Muscle of arm (tissue), 14 donors: ENCODE results near the gene REG3G. TPM values are rescaled to one million over a fixed set of nuclear protein-coding genes. Genes with fewer than 3 reads are reported as not detected.

Experiments
- DNase-seq: peaks from one replicate; pipeline ENCODE4 v3.0.0-alpha.2; 2013
- long read RNA-seq, 11 donors: transcript quantifications; one replicate each; lab custom pipeline, GENCODE V29; 2026
- polyA plus RNA-seq, 12 donors: library from polyadenylated mRNA; unstranded; fragments of 120-200 nt; gene quantifications; one replicate each; pipeline ENCODE4 v1.2.1, GENCODE V29; 2013; ENCODE audit not compliant: insufficient read length in 12 of 12

Gene REG3G
- not detected for polyA plus RNA-seq
- long read RNA-seq, donor 1: 0 reads
- long read RNA-seq, donor 2: 0 reads
- long read RNA-seq, donor 3: 0 reads
- long read RNA-seq, donor 4: 0 reads
- long read RNA-seq, donor 5: 0 reads
- long read RNA-seq, donor 6: 0 reads
- long read RNA-seq, donor 7: 0 reads
- long read RNA-seq, donor 8: 0 reads
- long read RNA-seq, donor 9: 0 reads
- long read RNA-seq, donor 10: 0 reads
- long read RNA-seq, donor 11: 0 reads

DNA sequence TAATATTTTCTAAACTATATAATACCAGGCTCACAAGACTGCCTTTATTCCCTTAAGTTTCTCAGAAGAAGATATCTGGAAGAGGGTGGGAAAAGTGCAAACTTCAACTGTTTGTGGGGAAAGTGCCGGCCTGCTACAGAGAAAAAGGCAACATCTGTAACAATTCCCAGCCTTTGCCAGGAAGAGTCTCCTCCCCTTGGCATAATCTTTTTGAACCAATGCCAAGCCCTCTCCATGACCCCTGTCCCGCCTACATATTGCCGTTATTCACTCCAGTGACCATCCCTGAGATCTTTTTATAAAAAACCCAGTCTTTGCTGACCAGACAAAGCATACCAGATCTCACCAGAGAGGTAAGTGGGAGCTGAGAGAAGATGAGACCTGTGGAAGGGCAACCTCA, at the start of gene REG3G:
Gene REG3G (plus strand): TSS at position 282 of the 400 bp plus-strand sequence. CDS start 392 bp downstream, outside the sequence.
- DNase-seq: no peak

DNA sequence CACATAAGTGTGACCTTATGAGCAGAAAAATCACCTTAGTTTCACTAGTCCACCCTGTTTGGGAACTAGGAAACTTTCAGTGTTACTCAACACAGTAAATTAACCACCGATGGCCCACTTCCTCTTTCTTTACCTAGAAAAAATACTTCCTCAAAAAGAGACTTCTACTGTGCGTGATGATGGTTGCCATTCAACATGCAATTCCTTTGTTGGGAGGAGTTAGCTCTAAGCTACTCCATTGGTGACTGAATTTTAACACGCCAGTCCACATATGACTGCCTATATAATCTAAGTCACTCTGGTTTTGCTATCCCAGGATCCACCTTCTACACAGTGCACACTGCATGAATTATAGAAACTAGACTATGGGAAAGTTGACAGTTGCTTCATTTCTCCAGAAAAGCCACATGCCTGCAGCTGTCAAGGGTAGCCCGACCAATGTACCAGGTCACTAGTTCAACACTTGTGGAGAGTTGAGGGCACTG, 47.8 kb upstream of the REG3G start:
- no peak for DNase-seq

DNA sequence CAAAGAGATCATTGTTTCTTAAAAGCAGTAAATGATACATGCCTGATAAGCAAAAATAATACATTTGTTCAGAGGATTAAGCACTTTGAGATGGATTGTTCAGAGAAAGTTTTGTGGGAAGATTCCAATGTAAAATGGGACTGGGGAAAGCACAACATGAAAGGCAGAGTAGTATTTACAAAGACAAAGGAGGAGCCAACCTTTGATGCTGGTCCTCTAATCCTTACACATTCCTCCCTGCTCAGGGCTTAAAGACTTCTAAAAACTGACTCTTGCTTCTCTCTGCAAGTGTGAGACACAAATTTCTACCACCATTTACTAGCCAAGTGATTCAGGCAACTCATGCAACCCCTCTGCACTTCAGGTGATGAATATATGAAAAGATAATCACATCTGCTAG, 47.2 kb upstream of the REG3G start:
- no peak for DNase-seq

DNA sequence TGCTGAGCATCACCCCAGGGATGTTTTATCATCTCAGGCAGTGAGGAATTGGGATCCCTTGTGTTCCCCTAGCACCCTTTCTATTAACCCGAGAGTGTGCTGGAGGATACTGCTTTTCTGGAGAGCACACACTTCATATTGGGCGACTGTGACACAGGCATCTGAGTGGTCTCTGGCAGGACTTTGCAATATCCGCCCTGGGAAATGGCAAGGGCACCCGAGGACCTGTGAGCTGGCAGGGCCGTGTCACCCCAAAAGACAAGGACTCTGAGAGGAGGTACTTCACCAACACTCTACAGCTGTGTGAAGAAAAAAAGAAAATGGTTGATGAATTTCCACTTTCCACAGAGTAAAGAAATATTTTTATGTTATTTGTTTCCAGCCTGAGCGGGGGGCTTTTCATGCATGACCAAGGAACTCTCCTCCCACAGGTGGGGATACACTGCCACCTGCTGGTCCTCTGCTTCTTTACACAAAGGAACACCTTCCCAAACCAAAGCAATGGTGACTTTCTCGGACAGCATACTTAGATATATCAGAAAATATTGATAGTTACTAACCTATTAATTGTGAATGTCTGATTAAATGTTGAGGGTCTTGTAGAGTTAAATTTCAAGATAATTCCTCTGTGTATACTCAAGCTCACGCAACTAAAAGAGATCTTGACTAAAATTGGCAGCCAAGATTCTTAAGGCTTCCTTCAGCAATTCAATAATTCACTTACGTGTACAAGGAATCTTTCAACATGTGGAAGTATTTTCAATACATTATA, 45.9 kb upstream of the REG3G start:
- peak; percentile 84 for DNase-seq

DNA sequence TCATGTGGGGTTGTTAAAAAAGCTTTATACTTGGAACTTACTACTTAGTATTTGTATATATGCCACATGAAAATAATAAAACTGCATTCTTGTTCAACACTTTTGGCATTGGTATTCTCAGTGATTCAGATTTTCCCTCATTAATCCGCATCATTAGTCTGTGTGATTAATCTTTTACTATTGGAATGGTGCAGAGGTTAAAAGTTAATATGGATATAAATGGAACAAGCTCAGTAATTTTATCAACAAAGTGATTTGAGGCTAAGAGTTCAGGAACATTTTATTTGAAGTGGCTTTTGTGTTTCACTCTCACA, 45.4 kb upstream of the REG3G start:
- DNase-seq: peak; percentile 43

DNA sequence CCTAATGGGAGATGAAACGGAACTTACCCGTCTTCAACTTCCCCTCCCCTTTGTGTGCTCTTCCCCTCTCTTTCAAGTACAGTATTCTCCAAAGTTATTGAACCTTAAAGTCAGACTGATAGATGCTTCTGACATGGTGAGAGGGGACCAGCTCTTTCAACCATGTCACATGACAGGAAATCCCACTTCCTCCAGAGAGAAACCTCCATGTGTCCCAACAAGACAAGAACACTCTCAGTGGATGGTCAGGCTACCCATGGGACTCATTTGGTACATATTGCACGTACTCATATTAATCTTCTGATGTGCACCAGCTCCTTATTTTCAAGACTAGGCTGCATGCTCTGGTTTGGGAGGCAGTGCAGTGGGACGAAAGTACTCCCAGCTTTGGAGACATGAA, 44.6 kb upstream of the REG3G start:
- no peak for DNase-seq

DNA sequence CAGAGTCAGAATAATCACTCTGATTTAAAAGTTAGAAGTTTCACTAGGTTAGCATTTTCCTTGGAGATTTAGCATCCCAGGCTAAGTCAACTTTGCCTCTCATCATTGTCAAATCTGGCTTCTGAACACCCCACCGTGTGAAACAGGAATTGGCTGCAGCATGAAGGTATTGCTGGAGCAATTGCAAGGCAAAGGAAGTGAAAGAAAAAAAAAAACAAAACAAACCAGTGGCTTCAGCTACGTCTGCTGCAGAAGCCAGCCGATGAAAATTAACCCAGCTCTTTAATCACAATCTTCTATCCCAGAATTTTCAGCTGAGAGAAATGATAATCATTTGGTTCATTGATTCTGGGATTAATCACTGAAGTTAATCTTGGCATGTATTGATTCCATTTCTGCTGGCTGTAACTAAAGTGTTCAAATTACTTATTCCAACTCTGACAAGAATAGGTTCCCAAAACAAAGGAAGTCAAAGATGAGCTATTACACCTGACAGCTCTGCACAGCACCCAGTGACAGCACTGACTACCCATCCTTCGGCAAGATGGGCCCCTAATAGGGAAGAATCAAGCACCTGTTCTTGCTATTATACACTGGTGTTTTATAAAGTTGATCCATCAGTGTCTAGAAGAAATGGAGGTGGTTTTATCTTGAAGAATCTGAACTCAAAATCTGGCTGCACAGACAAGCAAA, 42.7 kb upstream of the REG3G start:
- DNase-seq: no peak

DNA sequence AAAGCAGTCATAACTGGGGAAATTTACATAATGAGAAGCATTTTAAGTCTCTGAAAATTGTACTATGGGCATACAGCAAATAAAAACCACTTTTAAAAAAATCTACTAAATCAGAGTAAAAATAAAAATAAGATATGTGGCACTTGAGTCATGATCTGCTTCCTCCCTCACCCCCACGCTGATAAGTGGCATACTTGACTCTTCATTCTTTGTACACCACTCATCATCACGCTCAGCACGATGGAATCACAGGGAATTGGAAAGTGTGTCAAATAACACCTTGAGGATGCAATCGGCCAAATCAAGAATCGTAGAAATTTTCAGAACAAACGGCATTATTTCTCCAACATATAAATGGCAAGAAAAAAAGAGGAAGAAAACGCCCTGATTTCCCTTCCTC, 41.1 kb upstream of the REG3G start:
- no peak for DNase-seq

DNA sequence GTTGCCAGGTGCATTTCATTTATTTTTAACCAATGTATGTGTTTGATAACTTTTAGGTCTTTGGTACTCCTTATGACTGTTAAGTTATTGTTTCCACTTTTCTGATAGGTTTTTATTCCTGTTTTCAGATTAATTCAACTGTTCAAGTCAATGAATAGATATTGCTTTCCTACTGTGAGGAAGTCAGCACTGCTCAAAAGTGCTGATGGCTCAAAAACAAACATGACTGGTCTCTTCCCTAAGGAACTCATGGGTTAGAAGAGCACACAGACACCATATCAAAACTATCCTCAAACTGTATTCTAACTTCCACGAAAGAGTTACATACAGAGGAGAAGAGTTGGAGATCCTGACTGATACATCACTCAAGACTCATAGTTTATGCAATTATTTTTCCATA, 39.9 kb upstream of the REG3G start:
- no peak for DNase-seq

DNA sequence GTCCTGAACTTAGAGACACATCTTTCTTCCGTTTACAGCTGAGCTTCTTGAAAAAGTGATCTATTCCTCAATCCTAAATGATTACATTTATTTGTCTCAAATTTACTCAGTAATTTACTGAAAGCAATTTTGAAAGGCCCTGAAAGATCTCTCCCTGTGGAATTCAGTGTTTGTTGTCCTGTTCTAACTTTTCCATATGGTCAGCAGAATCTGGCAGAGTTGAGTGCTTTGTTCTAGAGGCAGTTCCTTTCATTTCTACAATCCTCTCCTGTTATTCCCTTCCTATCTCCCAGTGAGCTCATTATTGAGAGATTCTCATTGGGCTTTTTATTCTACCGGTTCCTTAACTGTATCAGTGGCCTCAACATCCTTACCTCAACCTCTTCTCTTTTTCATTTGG, 36.5 kb upstream of the REG3G start:
- DNase-seq: peak; percentile 40

DNA sequence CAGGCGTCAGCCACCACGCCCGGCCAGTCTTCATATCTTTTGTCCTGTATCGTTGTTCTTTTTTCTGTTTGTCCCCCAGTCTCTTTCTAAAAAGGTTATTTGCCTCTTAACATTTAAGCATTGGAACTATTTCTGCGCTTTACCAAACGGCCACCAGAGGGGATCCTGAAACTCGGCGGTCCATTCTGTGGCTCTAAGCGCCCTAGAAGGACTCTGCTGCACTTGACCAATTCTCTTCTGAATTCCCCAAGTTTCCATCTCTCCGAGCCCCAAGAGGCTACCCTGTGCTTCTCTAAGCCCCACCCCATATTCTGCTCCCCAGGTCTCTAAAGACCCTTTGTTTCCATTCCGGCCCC, 33.1 kb upstream of the REG3G start:
- no peak for DNase-seq

DNA sequence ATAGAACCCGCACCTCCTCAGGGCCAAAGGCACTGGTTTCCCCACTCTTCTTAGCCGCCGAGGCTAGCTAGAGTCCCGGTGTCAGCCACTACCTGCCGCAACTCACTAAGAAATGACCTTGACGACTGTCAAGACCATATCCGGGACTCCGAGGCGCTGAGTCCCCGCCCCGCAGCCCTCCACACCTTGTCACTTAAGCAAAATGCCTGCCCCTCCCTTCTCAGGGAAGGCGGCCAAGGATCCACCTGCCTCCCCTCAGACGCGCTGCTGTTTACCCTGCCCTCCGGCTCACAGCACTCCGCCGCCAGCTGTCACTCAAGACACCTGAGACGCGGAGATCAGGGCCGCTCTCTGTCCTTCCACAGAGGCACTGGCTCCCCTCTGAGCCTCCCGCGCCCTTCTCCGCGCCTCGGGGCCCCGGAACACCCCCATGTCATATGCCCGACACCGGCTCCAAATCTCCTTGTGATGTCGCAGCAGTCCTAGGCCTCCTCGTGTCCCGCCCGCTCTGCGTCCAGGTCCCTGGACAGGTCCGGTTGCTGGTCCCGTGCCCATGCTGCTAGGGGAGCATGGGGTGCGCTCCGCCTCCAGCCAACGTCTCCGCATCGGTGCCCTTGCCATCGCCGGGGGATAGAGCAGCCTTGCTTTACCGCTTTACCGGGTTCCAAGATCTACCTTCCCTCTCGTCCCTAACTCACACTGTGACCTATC, 32.5 kb upstream of the REG3G start:
- DNase-seq: no peak

DNA sequence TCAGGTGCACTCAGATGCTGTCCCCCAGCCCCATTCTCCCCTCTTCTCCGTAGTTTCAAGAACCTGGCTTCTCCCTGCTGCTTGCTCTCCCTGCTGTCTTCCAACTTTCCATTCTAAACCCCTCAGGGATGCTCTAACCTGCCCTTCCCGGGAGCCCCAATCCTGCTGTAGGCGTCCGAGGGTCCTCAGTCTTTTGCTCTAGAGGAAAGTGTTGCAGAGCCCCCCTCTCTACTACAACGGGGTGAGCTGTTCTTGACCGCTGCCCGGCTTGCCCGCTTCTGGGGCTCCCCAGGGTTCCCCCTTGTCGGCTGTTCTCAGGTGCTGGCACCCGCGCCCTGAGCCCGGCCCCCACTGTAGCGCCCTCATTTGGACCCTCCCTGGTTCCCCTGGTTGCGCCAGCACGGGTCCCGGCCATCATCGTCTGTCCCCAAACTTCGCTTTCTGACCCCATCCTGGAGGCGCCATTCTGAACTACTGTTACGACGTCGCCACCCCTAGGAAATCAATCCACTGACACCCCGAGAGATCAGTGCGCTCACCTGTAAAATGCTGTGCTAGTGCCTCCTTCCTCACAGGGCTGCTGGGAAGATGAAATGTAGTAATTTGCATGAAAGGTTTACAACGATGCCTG, 31.9 kb upstream of the REG3G start:
- DNase-seq: no peak

DNA sequence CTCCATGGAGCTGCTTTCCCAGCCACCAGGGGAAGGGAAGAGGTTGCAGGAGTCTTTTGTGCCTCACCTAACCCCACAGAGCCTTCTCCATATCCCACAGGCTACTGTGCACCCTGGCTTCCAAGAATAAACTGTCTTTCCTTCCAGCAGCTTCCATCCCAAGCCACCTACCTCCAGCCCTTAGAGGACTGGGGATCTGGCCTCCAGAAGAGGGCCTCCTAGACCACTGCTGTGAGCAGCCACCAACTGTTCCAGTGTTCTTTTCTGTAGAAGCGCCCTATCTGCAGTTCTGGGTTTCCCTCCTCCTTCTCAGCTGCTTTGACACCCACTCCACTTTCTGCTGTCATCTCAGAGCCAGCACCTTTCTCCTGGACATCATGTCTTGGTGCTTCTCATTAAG, 30.7 kb upstream of the REG3G start:
- DNase-seq: no peak

DNA sequence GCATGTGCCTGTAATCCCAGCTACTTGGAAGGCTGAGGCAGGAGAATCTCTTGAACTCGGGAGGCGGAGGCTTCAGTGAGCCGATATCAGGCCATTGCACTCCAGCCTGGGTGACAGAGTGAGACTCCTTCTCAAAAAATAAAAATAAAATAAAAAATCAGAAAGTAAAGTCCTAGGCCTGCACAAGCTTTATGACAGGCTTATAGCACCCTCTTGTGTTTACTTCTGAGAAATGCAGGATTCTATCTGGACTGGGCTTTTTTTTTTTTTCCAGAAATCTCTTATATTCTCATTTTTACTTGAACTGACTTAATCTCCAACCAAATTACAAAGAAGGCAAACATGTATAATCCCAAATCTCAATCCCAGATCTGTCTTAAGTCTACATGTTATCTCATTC, 26.1 kb upstream of the REG3G start:
- DNase-seq: no peak

DNA sequence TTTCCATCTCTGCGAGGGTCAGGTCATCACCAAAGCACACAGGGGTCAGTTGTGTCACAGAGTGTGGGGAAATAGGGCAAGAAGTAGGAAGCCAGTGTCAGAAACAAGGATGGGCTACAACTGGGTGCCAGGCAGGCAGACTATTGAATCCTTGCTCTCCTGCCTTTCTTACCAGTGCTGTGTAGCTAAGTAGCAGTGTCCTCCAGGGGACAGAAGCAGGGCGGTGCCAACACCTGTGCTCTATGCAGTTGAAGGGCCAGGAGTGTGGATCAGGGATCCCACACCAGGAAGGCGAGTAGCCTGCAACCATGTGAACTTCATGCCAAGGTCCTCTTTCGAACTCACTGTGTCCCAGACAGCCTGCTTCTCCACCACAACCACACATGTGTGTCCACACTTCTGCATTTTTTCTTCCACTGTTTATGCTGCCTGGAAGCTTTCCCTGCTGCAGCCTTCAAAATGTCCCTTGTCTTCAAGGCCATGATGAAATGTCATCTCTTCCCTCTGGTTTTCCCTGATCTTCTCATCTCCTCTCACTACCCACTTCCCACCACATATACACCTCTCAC, 25.4 kb upstream of the REG3G start:
- no peak for DNase-seq

DNA sequence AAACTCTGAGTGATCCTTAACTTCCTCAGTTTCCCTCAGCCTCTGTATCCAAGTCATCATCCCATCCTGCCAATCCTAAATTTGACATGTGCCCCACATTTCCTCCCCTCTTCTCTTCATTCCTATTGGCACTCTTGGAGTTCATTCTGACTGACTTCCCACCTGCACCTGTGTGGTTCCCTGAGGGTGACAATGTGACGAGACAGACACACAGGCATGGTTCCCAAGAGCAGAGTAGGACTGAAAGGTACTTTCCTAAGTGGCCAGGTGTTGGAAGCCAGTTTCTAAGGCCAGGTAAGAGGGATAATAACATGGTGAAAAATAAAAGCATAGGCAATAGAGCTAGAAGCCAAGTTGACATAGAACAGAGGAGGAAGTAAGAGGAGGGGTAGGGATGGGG, 24.2 kb upstream of the REG3G start:
- no peak for DNase-seq

DNA sequence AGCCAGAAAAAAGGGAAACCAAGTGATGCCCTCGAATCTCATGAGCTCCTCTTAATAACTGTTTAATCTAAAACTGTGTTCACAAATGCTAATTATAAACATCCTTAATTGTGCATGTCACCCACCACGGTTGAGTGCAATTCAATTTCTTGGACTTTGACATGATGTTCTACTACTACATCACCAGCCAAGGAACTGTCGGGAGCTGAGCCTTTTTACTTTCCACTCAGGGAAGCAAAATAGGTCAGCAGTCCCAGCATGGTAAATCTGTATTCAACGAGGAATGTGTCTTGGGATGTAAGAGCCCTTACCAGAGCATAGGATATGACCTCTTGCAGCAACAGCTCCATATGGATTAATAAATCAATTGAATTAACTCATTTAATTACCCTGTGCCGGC, 20.8 kb upstream of the REG3G start:
- DNase-seq: no peak

DNA sequence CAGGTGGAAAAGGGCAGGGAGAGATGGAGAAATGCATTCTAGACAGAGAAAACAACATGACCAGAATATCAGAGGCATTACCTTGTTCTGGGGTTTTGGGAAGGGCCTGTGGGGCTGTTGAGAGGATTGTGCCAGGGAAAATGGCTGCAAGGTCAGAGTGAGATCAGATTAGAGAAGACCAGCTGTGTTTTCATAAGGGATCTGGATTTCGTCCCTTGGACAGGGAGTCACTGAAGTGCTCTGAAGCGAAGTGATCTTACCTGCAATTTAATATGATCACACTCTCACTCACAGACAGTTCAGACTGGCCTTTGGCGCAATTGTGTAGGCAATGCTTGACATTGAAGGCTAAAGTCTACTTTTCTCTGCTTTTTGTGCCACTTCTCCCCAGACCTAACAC, 20.3 kb upstream of the REG3G start:
- no peak for DNase-seq

DNA sequence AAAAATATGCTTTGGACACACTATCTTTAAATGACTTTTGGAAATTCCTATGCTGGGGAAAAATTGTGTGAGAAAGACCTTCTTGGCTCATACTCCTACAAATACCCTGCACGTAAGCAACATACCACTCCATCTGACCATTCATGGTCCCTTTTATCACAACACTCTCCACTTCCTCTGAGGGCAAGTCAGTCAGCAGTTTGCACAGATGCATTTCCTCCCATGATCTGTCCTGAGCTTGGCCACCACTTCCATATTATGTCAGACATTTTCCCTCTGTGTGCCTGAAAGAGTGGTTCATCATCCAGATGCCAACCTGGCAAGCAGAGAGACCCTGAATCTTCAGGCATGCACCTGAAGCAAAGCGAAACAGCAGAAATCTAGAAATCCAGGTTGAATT, 16.1 kb upstream of the REG3G start:
- no peak for DNase-seq

DNA sequence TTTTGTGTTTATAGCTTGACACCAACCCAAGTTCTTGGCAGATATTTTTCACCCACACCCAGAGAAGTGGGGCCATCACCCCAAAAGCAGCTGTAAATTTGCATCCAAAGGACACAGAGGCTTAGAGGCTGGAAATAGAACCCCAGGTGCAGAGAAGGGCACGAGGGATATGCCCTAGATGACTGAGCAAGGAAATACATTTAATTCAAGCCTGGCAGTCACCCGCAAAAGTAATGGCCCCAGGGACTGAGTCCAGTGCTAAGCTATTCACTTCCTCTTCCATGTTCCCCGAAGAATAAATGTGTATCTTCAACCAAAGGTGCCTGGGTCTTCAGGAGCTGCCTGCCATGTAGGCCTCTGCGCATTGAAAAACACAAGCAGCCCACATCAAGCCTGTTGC, 14.0 kb upstream of the REG3G start:
- DNase-seq: no peak

DNA sequence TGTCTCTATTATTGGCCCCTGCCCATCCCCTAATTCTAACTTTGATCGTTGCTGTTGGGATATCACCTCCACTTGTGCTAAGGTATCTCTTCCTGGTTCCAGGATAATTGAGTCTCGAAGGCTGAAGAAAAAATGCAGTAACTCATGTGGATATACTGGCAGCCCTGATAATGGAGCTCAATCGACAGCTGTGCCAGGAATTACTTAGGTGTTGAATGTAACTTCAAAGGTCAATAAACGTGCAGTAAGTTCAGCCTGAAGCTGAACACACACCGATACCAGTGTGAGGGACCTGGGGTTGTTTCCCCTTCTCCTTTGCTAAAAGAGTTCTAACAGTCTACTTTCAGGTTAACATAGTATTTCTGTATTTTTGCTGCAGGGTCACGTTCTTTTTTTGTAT, 11.9 kb upstream of the REG3G start:
- no peak for DNase-seq
